Measurements from ENCODE around the gene GSE1.

Gene GSE1

DNA sequence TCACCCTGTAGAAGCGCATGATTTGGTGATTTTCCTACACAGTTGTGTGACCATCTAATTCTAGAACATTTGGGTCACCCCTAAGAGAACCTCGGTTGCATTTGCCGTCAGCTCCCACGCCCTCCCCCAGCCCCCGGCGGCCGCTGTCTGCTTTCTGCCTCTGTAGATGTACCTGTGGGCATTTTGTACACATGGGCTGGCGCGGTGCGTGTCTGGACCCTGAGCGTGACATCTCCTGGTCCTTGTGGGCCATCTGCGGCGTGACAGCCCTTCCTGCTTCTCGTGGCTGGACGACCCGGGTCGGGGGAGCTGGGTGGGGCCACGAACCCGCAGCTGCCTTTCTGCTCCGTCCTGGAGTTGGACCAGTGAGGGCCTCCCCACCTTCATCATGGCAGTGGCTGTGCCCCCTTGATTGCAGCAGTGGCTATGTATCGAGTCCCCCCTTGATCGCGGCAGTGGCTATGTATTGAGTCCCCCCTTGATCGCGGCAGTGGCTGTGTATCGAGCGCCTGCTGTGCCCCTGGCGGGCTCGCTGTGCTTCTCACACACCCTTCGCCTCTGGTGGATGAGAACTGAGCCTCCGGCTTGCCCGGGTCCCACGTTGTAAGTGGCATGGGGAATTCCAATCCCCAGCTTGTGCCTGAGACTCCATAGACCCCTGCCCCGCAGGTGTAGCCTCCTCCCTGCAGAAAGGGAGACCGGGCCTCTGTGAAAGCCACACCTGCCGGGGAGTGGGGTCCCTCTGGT, 24.1 kb downstream of the GSE1 start:
- Histone ChIP-seq H3K4me3 (ENCODE audit: low read depth, low read length) (no peak overlapping the region), H3K9me3 (ENCODE audit: control insufficient read depth, insufficient read depth, low read length) (no peaks in the 10 kb centered on the region), H3K27me3 (ENCODE audit: control insufficient read depth, insufficient read depth, low read length) (no peaks in the 10 kb centered on the region), H3K36me3 (ENCODE audit: control insufficient read depth, insufficient read depth, low read length) (peaks cover 76% of the 10 kb centered on the region), H3K4me1 (ENCODE audit: control insufficient read depth, insufficient read depth, low read length) (no peaks in the 10 kb centered on the region), H3K9ac (ENCODE audit: low read depth, low read length) (peak overlapping the region; percentile 47)

DNA sequence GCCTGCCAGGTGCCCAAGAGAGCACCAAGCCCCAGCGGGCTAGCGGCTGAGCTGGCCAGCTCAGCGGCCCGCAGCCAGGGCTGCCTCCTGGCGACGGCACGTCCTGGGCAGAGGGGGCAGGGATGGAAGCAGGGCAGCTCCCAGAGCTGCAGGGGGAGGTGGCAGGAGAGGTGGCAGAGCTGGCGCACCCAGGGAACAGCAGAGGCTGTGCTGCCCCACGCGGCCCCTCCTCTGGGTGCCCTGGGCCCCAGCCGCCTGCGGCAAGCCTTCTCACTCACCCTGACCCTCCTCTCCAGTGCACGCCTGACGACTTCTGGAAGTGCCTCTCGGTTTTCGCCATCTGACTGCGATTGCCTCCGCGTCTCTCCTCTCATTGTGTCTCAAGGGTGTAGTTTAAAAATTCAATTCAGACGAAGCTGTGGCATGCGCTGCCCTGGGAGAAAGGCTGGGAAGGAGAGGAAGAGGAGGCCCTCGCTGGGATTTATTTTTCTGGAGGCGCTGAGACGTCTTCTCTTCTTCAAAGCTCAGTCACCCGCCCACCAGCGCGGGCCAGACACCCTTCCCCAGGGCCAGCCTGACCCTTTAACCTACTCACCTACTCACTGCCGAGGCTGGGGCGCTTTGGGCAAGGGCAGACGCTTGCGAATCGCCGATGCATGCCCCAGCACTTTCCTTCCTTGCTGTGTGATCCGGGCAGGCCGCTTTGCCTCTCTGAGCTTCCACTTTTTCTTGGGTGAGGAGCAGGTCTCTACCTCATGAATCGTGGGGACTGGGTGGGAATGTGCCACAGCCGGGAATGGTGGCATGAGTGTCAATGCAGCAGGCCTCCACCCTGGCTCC, 24.9 kb downstream of the GSE1 start:
- no peaks in the 10 kb centered on the region for H3K9me3 ChIP-seq (ENCODE audit: control insufficient read depth, insufficient read depth, low read length)
- H3K27me3 ChIP-seq (ENCODE audit: control insufficient read depth, insufficient read depth, low read length): no peaks in the 10 kb centered on the region
- peak overlapping the region; percentile 47 for H3K9ac ChIP-seq (ENCODE audit: low read depth, low read length)
- H3K4me3 ChIP-seq (ENCODE audit: low read depth, low read length): no peak overlapping the region
- no peaks in the 10 kb centered on the region for H3K4me1 ChIP-seq (ENCODE audit: control insufficient read depth, insufficient read depth, low read length)
- H3K36me3 ChIP-seq (ENCODE audit: control insufficient read depth, insufficient read depth, low read length): peaks cover 84% of the 10 kb centered on the region

DNA sequence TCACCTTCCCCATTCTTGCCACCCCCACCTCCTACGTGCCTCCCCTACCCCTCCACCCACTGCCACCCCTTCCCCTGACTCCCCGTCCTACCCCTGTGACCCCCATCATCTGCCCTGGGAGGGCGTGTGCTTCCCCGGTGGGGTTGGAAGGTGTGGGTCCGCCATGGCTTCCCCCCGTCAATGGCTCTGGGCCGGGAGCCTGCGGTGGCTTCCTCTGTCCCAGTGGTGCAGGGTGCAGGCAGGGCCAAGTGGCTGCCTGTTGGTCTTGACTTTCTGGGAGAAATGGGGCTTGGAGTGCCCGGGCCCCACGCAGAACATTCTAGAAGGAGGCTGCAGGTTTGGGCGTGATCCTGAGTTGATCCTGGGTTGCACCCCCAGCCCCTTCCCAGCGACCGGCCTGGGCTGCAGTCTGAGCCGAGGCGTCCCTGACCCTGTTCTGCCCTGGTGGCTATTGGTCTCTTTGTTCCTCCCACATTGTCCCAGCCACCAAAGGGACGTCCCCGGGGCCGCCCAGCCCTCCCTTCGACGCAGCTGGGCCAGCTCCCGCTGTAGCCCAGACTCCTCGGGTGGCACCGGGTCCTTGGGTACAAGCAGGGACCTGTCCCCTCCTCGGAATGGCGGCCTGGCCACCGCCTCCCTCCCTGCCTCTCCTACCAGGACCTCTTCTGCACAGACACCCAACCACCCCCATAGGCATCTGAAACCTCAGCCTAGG, 25.7 kb downstream of the GSE1 start:
- Histone ChIP-seq H3K9me3 (ENCODE audit: control insufficient read depth, insufficient read depth, low read length) (no peaks in the 10 kb centered on the region), H3K9ac (ENCODE audit: low read depth, low read length) (no peak overlapping the region), H3K36me3 (ENCODE audit: control insufficient read depth, insufficient read depth, low read length) (peaks cover 85% of the 10 kb centered on the region), H3K27me3 (ENCODE audit: control insufficient read depth, insufficient read depth, low read length) (no peaks in the 10 kb centered on the region), H3K4me3 (ENCODE audit: low read depth, low read length) (no peak overlapping the region), H3K4me1 (ENCODE audit: control insufficient read depth, insufficient read depth, low read length) (no peaks in the 10 kb centered on the region)

DNA sequence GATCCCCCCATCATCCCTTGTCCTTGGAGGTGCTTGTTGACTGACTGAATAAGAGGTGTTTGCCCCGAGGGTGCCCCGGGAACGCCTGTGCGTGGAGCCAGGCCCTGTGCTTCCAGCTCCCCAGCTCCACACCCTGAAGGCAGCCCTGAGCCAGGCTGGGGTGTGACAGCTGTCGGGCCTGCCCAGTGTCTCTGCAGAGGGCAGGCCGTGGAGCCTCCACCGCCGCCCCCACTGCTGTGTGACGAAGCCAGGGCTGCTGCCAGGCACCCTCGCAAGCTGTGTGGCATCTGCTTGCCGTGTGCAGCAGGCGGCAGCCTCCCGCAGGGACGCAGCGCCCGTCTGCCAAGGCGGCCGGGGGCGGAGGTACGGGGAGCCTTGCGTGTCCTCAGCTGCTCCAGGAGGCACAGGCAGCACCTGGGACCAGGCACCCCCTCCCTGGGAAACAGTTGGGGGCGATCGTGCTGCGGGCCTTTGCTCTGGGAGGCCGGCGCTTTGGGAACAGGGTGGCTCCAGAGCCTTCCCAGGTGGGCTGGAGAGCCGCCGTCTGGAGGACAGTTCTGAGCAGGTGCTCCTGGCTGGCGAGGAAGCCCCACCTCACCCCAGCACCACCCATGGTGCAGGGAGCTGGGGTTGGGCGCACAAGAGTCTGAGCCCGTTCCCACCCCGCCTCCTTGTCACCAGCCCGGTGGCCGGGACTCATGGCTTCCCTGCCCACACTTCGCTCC, 26.6 kb downstream of the GSE1 start:
- H3K9ac ChIP-seq (ENCODE audit: low read depth, low read length): no peak overlapping the region
- no peaks in the 10 kb centered on the region for H3K9me3 ChIP-seq (ENCODE audit: control insufficient read depth, insufficient read depth, low read length)
- peaks cover 77% of the 10 kb centered on the region for H3K36me3 ChIP-seq (ENCODE audit: control insufficient read depth, insufficient read depth, low read length)
- no peaks in the 10 kb centered on the region for H3K4me1 ChIP-seq (ENCODE audit: control insufficient read depth, insufficient read depth, low read length)
- H3K27me3 ChIP-seq (ENCODE audit: control insufficient read depth, insufficient read depth, low read length): no peaks in the 10 kb centered on the region
- H3K4me3 ChIP-seq (ENCODE audit: low read depth, low read length): no peak overlapping the region

DNA sequence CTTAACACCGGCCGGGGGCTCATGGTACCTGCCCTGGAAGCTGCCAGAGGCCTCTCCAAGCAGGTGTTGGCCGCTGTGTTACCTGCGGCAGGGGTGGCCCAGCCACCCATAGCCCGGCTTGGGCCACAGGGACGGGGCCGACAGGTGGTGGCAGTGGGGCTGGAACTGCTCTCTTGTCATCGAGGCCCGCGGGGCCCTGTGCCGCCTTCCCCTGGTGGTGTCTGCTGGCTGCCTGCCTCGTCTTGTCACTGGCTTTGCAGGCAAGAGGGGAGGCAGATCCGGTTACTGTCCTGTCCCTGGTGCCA, 27.1 kb downstream of the GSE1 start:
- H3K4me1 ChIP-seq (ENCODE audit: control insufficient read depth, insufficient read depth, low read length): no peaks in the 10 kb centered on the region
- H3K27me3 ChIP-seq (ENCODE audit: control insufficient read depth, insufficient read depth, low read length): no peaks in the 10 kb centered on the region

DNA sequence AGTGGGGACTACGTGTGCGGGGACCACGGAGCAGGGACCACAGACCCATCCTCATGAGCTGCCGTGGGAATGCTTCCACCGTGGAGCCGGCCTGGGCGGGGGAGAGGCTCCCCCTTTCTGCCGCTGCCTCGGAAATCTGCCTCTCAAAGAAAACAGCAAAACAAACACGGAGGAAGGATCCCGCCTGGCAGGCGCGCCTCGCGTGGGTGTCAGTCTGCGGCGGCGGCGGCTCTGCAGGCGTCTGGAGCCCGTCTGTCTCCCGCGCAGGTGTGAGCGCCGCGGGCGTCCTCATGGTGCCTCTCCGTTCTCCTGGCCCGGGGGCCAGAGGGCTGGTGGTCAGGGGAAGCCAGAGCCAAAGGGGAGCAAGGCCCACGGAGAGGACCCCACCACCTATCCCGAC, 27.5 kb downstream of the GSE1 start:
- Histone ChIP-seq H3K9ac (ENCODE audit: low read depth, low read length) (no peak overlapping the region), H3K4me1 (ENCODE audit: control insufficient read depth, insufficient read depth, low read length) (no peaks in the 10 kb centered on the region), H3K36me3 (ENCODE audit: control insufficient read depth, insufficient read depth, low read length) (peaks cover 76% of the 10 kb centered on the region), H3K4me3 (ENCODE audit: low read depth, low read length) (no peak overlapping the region), H3K9me3 (ENCODE audit: control insufficient read depth, insufficient read depth, low read length) (no peaks in the 10 kb centered on the region), H3K27me3 (ENCODE audit: control insufficient read depth, insufficient read depth, low read length) (no peaks in the 10 kb centered on the region)

More for the DNA sequence above, 27.1 kb downstream of the GSE1 start:
- no peaks in the 10 kb centered on the region for H3K9me3 ChIP-seq (ENCODE audit: control insufficient read depth, insufficient read depth, low read length)
- H3K36me3 ChIP-seq (ENCODE audit: control insufficient read depth, insufficient read depth, low read length): peaks cover 76% of the 10 kb centered on the region
- H3K9ac ChIP-seq (ENCODE audit: low read depth, low read length): no peak overlapping the region
- H3K4me3 ChIP-seq (ENCODE audit: low read depth, low read length): no peak overlapping the region

DNA sequence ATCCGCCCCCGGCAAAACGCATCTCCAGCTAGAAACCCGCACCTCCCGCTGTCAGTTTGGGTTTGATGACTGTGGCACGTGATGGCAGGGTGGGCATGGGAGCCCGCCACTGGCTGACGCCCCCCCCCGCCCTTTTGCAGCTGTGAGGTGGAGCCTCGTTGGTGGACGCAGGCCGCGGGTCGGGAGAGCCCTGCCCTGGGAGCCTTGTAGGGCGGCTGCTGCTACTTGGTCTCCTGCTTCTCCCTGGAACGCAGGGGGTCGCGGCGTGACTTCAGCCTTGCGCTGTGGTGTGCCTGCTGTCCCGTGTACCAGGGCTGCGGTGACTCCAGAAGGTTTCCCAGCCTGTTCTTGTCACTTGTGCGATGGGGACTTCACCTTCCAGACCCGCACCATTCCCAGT, 28.2 kb downstream of the GSE1 start:
- H3K4me3 ChIP-seq (ENCODE audit: low read depth, low read length): no peak overlapping the region
- no peaks in the 10 kb centered on the region for H3K4me1 ChIP-seq (ENCODE audit: control insufficient read depth, insufficient read depth, low read length)
- no peaks in the 10 kb centered on the region for H3K9me3 ChIP-seq (ENCODE audit: control insufficient read depth, insufficient read depth, low read length)
- H3K36me3 ChIP-seq (ENCODE audit: control insufficient read depth, insufficient read depth, low read length): peaks cover 69% of the 10 kb centered on the region
- H3K27me3 ChIP-seq (ENCODE audit: control insufficient read depth, insufficient read depth, low read length): no peaks in the 10 kb centered on the region
- H3K9ac ChIP-seq (ENCODE audit: low read depth, low read length): no peak overlapping the region

DNA sequence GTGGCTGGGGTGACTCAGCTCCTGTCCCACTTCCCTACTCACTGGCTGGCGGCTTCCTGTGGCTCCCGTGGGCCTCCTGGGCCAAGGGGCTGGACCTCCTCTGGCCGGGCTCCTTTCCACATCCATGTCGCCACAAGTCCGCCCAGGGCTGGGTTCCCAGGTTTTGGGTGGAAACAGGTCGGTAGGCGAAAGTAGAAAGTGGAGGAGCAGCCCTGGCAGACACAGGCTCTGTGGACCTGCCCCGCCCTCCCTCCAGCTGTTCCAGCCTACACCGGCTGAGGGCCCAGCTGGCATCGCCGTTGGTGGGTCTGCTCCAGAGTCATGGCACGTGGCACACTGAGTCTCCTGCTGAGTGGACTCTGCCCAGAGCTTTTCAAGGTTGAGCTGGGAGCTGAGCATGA, 28.7 kb downstream of the GSE1 start:
- Histone ChIP-seq H3K4me1 (ENCODE audit: control insufficient read depth, insufficient read depth, low read length) (no peaks in the 10 kb centered on the region), H3K9me3 (ENCODE audit: control insufficient read depth, insufficient read depth, low read length) (no peaks in the 10 kb centered on the region), H3K4me3 (ENCODE audit: low read depth, low read length) (no peak overlapping the region), H3K27me3 (ENCODE audit: control insufficient read depth, insufficient read depth, low read length) (no peaks in the 10 kb centered on the region), H3K36me3 (ENCODE audit: control insufficient read depth, insufficient read depth, low read length) (peaks cover 65% of the 10 kb centered on the region), H3K9ac (ENCODE audit: low read depth, low read length) (no peak overlapping the region)

DNA sequence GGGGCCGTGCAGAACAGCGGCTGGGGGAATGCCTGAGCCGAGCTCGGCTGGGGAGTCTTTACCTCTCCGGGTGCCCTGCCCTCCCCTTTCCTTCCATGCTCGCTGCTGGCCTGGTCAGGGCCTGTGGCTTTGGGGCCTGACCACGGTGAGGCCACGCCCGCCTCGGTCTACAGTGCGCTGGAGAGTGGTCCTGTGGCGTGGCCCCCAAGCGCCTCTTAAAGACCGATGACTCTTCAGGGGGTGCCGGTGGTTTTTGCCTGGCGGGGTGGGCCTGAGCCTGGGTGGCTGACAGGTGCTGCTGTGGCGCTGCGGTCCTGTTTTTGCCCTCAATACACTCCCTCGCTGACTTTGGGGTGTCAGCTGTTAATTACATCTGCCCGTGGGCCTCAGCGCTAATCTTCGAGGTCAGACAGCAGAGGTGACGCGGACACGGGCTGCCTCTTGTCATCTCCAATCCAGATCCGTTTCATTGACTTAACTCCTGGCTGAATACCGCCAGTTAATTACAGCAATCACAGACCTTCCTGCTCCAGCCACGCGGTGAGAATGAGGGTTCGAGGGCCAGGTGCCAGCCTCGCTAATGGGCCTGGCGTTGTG, 29.7 kb downstream of the GSE1 start:
- no peak overlapping the region for H3K4me3 ChIP-seq (ENCODE audit: low read depth, low read length)
- H3K27me3 ChIP-seq (ENCODE audit: control insufficient read depth, insufficient read depth, low read length): no peaks in the 10 kb centered on the region
- no peaks in the 10 kb centered on the region for H3K4me1 ChIP-seq (ENCODE audit: control insufficient read depth, insufficient read depth, low read length)
- H3K9me3 ChIP-seq (ENCODE audit: control insufficient read depth, insufficient read depth, low read length): no peaks in the 10 kb centered on the region
- H3K36me3 ChIP-seq (ENCODE audit: control insufficient read depth, insufficient read depth, low read length): peaks cover 54% of the 10 kb centered on the region
- no peak overlapping the region for H3K9ac ChIP-seq (ENCODE audit: low read depth, low read length)

DNA sequence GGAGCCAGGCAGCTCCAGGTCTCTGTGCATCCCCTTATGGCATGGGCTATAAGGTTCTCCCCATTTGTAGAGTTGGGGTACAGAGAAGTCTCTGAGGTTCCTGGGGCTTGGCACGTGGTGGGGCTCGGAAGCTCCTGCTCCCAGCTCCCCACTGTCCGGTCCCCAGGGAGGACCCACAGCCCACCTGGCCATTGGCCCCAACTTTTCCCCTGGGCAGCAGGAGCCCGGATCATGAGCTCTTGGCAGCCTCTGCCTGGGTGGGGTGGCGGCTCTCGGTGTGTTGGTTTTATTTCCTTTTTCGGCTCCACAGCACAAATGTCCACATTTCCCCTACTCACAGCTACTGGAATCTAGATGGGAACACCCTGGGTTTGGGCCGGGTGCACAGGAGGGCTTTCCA, 30.5 kb downstream of the GSE1 start:
- Histone ChIP-seq H3K27me3 (ENCODE audit: control insufficient read depth, insufficient read depth, low read length) (no peaks in the 10 kb centered on the region), H3K9me3 (ENCODE audit: control insufficient read depth, insufficient read depth, low read length) (no peaks in the 10 kb centered on the region), H3K4me1 (ENCODE audit: control insufficient read depth, insufficient read depth, low read length) (no peaks in the 10 kb centered on the region), H3K36me3 (ENCODE audit: control insufficient read depth, insufficient read depth, low read length) (peaks cover 57% of the 10 kb centered on the region), H3K4me3 (ENCODE audit: low read depth, low read length) (no peak overlapping the region), H3K9ac (ENCODE audit: low read depth, low read length) (no peak overlapping the region)

DNA sequence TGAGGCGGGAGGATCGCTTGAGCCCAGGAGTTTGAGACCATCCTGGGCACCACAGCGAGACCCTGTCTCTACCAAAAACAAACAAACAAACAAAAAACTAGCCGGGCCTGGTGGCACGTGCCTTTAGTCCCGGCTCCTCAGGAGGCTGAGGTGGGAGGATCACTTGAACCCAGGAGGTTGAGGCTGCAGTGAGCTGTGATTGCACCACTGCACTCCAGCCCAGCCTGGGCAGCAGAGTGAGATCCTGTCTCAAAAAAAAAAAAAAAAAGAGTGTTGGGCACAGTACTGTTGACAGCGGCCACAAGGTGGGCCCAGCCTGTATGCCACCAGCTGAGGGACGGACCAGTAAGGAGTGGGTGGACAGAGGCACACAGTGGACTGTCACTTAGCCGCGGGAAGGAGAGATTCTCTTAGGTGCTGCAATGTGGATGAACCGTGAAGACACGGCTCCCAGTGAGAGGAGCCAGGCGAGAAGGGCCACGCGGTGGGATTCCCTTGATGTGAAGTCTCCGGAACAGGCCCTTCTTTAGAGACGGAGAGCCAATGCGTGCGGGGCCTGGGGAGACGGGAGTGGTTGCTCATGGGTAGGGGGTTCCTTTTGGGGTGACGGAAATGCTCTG, 31.1 kb downstream of the GSE1 start:
- H3K9ac ChIP-seq (ENCODE audit: low read depth, low read length): no peak overlapping the region
- peaks cover 58% of the 10 kb centered on the region for H3K36me3 ChIP-seq (ENCODE audit: control insufficient read depth, insufficient read depth, low read length)
- no peaks in the 10 kb centered on the region for H3K4me1 ChIP-seq (ENCODE audit: control insufficient read depth, insufficient read depth, low read length)
- no peaks in the 10 kb centered on the region for H3K27me3 ChIP-seq (ENCODE audit: control insufficient read depth, insufficient read depth, low read length)
- H3K4me3 ChIP-seq (ENCODE audit: low read depth, low read length): no peak overlapping the region
- H3K9me3 ChIP-seq (ENCODE audit: control insufficient read depth, insufficient read depth, low read length): no peaks in the 10 kb centered on the region
